SHP77 treated with DMSO at 0.1 percent for 48 hours (cell line): ENCODE results near the gene DDX39B.
"Not testable (repeated sequence)": the region's sequence is repeated elsewhere in the genome, so short reads cannot be mapped to it uniquely, and the experiment has no call there.

Experiments
- DNase-seq: peaks from one replicate; lab custom pipeline; 2025; lab: John Stamatoyannopoulos, UW

Gene DDX39B

DNA sequence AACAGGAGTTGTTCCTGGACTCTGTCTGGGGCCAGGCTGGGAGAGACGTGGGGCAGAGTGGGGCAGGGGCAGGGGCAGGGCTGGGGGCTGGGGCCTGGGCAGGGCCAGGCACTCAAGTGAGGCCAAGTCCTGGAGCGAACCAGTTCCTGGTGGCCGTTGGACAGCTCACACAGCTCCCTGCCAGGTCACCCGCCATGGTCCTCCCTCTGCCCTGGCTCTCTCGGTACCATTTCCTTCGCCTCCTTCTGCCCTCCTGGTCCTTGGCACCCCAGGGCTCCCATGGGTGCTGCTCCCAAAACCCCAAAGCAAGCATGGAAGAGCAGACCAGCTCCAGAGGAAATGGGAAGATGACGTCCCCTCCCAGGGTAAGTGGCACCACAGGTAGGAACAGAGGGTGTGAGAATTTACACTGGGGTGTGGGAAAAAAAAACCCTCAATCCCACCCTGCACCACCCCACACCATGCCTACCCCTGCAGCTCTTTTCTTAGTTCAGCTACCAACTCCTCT is 12.9 kb downstream of the DDX39B start, which contains the start of gene MCCD1:
TSS of gene MCCD1 (plus strand) at position 142 of the 508 bp plus-strand sequence. CDS start at position 195, 53 bp downstream.
- no peak for DNase-seq

DNA sequence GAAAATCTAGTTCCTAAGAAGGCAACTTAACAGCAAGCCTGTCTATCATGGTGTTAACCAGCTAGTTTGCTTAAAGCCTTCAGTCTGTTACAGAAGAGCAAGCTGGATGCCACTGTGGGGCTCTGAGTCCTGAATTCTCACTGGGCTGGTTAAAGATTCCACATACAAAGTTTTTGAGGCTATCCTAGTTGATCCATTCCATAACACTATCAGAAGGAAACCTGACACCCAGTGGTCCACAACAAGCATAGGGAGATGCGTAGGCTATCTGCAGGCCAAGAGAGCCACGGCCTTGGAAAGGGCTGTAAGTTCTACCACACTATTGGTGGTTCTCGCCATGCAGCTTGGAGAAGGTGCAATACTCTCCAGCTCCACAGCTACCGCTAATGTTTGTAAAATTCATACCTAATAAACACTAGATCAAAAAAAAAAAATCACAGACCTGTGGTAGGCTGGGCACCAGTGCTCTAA is 13.5 kb downstream of the DDX39B start:
- DNase-seq, result no peak

DNA sequence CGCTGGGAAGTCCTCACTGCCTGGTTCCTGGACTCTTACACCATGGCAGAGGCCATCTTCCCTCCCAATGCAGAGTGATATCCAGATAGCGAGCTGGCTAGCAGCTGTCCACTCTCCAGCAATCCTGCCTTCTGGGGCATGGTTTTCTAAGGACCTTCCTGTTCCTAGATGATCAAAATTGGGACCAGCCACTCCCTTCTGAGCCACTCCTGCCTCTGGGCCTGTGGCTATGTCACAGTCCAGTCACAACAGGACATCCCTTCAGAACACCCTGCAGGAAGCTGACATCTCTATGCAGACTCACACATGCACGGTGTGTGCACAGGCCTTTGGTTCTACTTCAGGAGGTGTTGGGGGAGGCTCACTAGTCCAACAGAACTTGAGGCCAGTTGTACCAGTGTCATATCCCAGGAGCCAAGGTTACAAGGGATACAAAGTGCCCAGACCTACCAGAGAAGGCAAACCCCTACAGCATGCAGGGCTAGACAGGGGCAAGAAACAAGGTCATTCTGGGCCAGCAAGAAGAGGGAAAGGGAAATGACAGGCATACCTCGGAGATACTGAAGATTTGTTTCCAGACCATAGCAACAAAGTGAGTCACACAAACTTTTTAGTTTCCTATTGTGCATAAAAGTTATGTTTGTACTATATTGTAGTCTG is 15.7 kb downstream of the DDX39B start:
- no peak for DNase-seq

DNA sequence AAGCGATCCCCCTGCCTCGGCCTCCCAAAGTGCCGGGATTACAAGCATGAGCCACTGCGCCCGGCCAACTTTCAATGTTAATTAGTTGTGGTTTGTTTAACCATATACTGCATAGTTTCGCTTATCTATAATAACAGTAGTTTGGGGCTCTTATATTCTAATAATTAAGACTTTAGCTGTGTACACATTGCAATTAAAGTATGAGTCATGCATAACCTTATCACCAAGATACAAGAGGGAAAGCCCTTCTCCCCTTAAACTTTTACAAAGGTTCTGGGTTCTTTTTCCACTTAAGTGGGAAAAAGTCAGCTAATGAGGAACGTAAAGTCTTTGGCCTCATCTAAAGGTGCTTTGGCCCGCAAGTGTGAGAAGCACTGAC is 16.3 kb downstream of the DDX39B start:
- no peak for DNase-seq

DNA sequence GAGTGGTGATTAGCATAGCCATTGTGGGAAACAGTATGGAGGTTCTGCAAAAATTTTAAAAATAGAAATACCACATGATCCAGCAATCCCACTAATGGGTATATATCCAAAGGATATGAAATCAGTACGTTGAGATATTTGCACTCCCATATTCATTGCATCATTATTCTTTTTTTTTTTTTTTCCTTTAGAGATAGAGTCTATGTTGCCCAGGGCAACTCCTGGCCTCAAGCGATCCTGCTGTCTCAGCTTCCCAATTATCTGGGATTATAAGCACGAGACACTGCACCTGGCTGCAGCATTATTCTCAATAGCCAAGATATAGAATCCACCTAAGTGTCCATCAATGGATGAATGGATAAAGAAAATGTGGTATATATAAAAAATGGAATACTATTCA is 20.0 kb downstream of the DDX39B start:
- no peak for DNase-seq

DNA sequence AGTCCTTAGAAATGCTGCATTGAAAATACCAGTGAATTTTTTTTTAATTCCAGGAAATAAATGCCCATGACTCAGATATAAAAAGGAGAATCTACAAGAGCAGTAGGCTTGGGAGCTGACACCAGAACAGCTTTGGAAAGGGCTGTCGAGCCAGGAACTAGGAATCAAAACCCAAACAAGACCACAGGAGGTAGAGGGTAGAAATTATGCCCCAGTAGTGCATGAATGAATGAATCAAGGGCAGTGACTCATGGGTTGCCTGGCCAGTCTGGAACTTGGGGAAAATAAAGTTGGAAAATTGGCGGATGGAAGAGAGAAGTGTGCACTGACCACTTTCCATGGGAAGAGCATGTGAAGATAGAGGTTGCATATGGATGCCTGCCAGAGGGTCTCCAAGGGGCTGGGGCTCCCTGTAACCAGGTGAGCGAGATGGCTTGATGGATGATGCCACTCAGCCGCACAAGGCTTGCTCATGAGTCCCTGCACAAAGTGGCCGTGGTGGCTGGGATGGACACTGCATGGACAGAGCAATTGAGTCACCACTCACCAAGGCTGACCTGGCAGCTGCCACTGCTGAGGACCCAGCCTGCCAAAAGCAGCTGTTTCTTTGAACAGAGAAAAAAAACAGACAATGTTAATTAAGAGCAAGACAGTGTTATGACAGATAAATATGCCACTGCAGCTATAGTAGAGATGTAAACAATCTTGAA is 28.2 kb downstream of the DDX39B start:
- no peak for DNase-seq

DNA sequence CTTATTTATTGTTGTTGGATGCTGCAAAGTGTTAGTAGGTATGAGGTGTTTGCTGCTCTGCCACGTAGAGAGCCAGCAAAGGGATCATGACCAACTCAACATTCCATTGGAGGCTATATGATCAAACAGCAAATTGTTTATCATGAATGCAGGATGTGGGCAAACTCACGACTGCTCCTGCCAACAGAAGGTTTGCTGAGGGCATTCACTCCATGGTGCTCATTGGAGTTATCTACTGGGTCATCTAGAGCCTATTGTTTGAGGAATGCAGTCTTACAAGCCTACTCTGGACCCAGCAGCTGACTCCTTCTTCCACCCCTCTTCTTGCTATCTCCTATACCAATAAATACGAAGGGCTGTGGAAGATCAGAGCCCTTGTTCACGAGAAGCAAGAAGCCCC is 31.8 kb downstream of the DDX39B start:
- DNase-seq, result no peak

DNA sequence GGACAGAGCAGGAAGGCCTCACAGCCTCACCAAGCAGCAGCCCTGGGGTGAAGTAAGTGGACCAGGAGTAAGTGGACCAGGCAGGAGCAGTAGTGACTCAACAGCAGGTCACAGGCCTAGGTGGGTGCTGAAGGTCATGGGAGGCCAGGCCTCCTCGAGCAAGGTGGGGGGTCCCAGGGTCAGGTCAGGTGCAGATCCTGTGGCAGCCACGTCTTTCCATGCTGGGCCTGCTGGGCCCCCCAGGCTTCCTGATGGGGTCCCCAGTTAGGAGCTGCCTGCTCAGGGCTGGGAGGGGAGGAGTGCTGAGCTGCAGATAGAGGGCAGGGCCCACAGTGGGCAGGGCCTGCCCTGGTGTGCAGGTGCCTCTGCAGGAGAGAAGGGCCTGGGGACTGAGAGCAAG is 32.8 kb downstream of the DDX39B start:
- not testable (repeated sequence) for DNase-seq

DNA sequence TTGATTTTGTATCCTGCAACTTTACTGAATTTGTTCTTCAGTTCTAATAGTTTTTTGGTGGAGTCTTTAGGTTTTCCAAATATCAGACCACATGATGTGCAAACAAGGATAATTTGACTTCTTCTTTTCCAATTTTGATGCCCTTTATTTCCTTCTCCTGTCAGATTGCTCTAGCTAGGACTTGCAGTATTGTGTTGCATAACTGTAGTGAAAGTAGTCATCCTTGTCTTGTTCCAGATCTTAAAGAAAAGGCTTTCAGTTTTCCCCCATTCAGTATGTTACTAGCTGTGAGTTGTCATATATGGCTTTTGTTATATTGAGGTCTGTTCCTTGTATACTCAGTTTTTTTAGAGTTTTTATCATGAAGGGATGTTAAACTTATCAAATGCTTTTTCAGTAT is 39.2 kb downstream of the DDX39B start:
- no peak for DNase-seq

DNA sequence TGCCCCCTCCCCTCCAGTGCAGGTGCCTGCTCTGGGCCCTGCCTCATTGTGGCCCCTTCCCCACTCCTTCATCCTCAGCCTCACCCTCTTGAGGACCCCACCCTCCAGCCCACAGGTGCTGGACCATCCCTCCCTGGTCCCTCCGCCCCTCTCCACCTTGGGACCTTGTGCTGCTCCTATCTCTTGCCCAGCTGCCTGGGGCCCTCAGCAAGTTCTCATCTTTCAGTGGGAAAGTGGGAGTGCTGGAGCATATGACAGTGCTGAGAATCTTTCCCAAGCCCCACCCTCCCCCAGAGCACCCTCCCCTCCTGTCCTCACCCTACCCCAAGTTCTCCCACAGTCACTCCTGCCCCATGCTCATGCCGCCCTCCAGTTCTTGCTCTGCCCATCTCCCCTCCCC is 42.2 kb downstream of the DDX39B start:
- not testable (repeated sequence) for DNase-seq

DNA sequence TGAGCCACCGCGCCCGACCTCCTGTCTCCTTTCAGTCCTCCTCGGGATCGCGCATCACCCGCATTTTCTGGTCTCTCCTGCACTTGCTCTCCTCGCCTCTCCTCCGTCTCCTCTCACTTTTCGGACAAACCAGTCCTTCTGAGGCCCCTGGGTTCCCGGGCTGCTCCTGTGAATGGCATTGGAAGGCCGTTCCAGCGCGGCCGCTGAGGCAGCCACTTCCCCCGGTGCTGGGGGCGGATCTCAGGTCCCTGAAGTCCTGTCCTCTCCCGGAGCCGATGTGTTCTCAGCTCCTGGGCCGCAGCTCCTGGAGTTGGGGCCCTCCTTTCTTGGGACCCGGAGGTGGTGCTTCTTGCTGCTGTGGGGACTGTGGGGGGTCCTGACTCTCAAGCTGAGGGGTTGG is 43.1 kb downstream of the DDX39B start:
- DNase-seq, result no peak

DNA sequence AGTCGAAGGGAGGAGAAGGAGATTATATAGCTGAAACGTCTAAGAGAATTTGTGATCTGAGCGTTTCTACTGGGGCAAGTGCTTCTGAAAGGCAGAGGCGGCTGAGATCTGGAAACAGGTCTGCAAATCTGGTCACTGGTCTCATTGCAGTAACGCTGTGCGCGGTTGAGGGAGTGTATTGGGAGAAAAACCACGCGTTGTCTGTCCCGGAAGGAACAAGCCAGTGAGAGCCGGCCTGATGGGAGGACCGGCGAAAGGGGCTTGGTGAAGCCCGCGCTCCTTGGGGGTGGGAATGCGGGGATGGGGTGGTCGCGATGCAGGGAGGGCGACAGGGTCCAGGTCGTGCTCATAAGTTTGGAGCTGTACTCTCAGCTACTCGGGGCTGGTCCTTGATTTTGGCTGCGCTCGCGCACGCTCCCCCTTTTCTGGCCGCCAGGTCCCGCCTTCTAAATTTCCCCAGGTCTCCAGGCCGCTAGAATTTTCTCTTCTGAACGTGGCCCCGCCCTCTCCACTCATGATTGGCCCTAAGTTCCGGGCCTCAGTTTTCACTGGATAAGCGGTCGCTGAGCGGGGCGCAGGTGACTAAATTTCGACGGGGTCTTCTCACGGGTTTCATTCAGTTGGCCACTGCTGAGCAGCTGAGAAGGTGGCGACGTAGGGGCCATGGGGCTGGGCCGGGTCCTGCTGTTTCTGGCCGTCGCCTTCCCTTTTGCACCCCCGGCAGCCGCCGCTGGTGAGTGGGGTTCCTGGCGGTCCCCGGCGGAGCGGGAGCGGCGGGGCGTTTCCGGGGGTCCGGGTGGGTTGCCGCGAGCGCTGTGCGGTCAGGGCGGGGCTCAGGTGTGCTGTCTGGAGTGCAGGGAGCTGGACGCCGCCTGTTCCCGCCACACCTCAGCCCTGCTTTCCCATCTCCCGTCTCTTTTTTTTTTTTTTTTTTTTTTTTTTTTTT is 44.0 kb downstream of the DDX39B start, which contains the start of gene MICB:
TSS of gene MICB (plus strand) at position 615 of the 946 bp plus-strand sequence. CDS start at position 664, 49 bp downstream.
- no peak for DNase-seq

DNA sequence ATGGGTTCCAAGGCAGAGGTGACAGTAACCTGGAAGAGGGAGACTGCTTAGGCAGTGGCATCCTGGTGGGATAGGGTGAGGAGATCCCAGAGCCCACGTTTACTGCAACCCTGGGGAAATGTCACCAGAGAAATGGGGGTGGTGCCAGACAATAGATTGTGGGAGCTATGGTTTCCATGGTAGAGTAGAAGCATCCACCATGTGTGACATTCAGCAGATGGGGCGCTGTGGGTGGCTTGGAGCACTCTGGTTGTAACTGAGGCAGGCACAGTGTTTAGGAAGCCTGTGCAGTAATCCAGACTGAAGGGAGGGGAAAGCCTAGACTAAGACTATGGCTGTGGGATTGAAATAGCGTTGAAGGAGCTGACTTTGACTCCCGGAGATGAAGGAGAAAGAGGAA is 45.0 kb downstream of the DDX39B start:
- not testable (repeated sequence) for DNase-seq

DNA sequence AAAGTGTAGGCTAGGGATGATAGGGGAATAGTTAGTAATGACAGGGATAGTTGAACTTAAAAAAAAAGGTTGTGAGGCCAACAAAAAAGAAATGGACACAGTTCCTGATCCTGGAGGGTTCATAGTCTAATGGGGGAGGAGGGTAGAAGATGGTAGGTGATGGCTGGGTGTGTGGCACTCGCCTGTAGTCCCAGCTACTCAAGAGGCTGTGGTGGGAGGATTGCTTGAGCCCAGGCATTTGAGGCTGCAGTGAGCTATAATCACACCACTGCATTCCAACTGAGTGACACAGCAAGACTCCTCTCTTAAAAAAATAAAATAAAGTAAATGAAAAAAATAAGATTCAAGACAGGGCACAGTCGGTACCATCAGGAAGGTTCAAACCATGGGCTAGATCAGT is 46.2 kb downstream of the DDX39B start:
- no peak for DNase-seq

DNA sequence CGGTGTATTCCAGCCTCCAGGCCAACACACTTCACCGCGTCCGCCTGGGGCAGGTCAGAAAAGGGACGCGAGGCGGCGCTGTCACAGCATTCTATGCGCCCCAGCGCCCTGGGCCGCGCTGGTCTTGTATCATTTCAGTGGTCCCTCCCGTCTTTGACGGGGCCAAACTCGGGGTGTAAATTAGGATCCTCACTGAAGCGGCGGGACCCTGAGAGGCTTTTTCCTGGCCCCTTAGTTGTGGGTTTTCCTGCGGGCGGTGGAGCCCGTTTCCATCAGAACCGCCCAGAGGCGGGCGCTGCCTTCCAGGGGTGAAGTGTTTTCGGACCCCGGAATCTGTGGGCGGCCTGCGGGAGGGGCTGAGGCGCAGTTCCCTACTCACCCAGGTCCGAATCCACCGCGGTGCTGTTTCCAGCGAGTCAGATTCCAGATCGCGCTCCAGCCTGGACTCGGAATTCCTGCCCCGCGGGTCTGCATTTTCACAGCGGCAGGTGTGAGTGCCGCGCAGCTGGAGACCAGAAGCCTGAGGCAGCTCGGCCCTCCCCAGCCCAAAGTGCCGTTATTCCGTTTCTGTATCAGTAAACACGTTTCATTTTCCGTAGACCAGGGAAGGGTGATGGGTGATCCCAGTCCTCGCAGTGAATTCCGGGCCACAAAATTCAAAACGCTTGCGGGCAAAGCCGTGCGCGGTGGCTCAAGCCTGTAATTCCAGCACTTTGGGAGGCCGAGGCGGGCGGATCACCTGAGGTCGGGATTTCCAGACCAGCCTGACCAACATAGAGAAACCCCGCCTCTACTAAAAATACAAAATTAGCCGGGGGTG is 47.7 kb downstream of the DDX39B start:
- DNase-seq, result peak; percentile 37

DNA sequence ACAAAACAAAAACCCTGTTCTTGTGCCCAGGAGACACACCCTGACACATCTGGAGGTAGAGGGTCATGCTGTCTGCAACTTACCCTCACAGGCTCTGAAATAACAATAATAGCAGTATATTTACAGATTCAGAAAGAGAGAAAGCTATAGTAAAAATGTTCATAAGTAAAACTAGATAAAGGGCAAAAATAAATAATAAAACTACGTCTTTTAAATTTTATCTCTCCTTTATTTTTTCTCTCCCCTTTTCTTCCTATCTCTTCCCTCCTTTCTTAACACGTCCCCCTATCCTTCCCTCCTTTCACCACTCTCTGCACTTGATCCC is 48.3 kb downstream of the DDX39B start:
- DNase-seq, result not testable (repeated sequence)

DNA sequence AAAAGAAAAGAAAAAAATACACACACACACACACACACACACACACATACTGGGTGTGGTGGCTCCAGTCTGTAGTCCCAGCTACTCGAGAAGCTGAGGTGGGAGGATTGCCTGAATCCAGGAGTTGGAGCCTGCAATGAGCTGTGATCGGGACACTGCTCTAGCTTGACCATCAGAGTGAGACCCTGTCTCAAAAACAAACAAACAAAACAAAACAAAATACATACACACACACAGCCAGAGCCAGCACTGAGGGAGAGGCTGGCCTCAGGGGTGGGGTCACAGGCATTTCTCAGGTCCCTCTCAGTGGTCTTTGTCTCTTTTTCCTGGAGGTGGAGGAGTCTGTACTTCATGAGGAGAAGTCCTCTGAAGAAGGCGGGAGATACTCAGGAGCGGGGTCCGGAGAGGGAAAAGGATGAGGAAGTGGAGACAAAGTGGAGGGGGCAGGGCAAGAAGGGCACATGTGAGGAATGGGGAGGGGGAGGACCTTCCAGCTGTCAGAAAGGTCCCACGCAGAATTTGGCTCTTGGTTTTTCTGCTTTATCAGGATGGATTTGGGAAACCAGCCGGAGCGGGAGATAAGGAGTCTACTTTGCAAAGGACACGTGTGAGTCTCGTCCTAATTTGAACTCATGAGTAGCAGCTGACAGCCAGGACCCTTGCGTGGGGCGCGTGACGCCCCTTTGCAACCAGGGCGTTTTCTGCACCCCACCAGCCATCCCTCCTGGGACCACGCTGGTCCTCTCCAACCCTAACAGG is 51.5 kb downstream of the DDX39B start:
- DNase-seq, result no peak

DNA sequence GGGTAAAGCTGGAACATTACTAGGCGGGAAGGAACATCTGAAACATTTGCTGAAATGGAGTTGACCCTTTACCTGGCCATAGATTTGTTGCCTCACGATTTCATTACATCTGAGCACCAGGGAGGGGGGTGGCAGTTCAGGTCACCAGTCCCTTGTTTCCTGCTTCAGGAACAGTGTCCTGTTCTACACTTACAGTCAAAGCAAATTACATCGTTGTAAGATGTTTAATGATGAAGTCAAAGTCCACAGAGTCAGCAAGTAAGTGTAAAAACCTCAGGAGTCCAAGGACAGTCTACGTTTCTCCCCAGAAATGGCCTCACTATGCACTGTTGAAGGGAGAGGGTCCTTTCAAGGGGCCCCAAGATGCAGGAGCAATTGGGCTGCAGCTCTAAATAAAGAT is 52.7 kb downstream of the DDX39B start:
- no peak for DNase-seq

DNA sequence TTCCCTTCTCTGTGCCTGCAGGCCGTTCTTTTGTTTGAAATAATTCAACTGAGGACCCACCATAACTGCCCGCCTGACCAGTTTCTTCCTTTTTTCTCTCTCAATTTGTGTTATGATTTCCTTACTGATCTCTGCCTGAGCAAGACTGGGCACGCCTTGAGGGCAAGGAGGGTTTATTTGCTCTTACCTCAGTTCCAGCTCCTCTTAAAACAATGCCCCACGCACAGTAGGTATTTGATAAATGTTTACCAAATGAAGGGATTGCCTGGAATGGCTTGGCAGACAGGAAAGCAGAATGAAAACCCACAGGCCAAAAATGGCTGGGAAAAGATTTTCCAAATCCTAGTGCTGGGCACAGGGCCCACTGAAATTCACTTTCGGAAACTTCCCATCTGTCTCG is 54.1 kb downstream of the DDX39B start:
- not testable (repeated sequence) for DNase-seq

DNA sequence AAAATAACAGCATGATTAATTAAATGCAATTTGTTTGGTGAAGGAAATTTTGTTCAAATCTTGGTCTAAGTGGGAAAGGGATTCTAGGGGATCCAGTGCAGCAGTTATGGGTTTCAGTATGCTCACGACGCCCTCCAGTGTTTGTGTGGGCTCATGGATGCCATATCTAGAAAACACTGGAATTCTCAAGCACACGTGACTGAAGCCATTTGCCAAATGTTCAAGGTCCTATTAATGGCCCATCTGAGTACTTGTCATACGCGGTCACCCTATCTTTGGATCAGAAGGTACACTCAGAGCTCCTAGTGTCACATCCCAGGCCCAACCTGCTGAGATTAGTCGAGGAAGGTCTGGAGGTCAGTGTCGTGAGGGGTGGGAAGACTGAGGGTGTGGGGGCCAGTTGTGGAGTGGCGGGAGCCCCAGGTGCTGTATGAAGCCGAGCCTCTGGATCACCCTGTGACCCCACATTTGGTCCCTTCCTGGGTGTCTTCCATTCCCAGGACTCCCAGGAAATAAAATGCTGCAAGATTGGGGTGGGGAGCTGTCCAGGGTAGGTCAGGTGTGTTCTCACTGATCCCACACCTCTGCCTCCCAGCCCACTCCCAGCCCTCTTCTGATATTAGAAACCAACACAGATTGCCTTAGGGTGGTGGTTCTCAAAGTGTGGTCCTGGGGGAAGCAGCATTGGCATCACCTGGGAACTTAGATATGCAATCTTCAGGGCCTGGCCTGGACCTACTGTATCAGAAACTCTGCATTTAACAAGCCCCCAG is 55.6 kb downstream of the DDX39B start:
- not testable (repeated sequence) for DNase-seq
